K562 (cell line): ENCODE measurements around the gene BCL6B. TPM values are rescaled to one million over a fixed set of nuclear protein-coding genes. Genes with fewer than 3 reads are reported as not detected.

Source experiments
- ATF7 ChIP-seq: fragments of 450-650 bp; IDR thresholded peaks from 2 replicates; pipeline ENCODE4 v1.7.1; 2014; ENCODE audit warnings: mild to moderate bottlenecking, moderate library complexity
- CBFB ChIP-seq: sonication (generic); formaldehyde crosslinking; IDR thresholded peaks from 2 replicates; pipeline ENCODE4 v1.4.0; 2020; ENCODE audit warnings: mild to moderate bottlenecking, missing genetic modification reagents
- DMBX1 ChIP-seq: fragments of 250-450 bp; sonication (Bioruptor Pico); IDR thresholded peaks from 2 replicates; pipeline ENCODE4 v1.8.0; 2022; ENCODE audit warnings: inconsistent platforms, mild to moderate bottlenecking, moderate library complexity, borderline replicate concordance
- E2F3 ChIP-seq: fragments of 250-450 bp; sonication (Bioruptor Pico); IDR thresholded peaks from 2 replicates; pipeline ENCODE4 v1.4.0; 2020; ENCODE audit warnings: mild to moderate bottlenecking
- HOXB6 ChIP-seq: fragments of 250-450 bp; sonication (Bioruptor Pico); IDR thresholded peaks from 2 replicates; pipeline ENCODE4 v1.5.1; 2022; ENCODE audit warnings: mild to moderate bottlenecking, borderline replicate concordance
- PTTG1 ChIP-seq: fragments of 450-650 bp; IDR thresholded peaks from 2 replicates; pipeline ENCODE4 v1.6.1; 2016; ENCODE audit warnings: low read depth, mild to moderate bottlenecking, missing genetic modification characterization, missing compliant biosample characterization
- TBP ChIP-seq: optimal IDR thresholded peaks from 2 replicates; pipeline ENCODE3; 2011; ENCODE audit warnings: low read depth, low read length, improper control_type of control experiment
- TRIM28 ChIP-seq: fragments of 450-650 bp; IDR thresholded peaks from 2 replicates; pipeline ENCODE4 v1.6.1; 2017
- ZC3H11A ChIP-seq: IDR thresholded peaks from 2 replicates; pipeline ENCODE4 v1.6.1; 2012; ENCODE audit warnings: low read depth, low read length, improper control_type of control experiment
- ZFX ChIP-seq: sonication (generic); formaldehyde crosslinking; IDR thresholded peaks from 2 replicates; pipeline ENCODE4 v1.8.0; 2022; ENCODE audit warnings: mild to moderate bottlenecking, missing genetic modification reagents, moderate library complexity
- ZNF384 ChIP-seq: IDR thresholded peaks from 2 replicates; pipeline ENCODE4 v1.6.1; 2012; ENCODE audit warnings: low read depth, low read length, improper control_type of control experiment
- polyA plus RNA-seq, 8 experiments: library from polyadenylated mRNA; depleted of rRNA in 4 of 8; stranded (reverse) in 5 of 8; unstranded in 3 of 8; fragments of >200 nt; fragmentation: Nextera tagmentation in 2 of 8; fragmentation: Illumina TruSeq in 1 of 8; extraction: Ambion mirVana in 2 of 8; extraction: Trizol in 1 of 8; gene quantifications; 2 replicates each; pipeline versions ENCODE4 v1.2.1 to v1.2.3, GENCODE V29; 2011 to 2014; ENCODE audit warnings: inconsistent platforms in 1 of 8, missing spikeins in 1 of 8
- total RNA-seq, 7 experiments: library from RNA; depleted of rRNA in 6 of 7; stranded (reverse); fragments of >200 nt in 6 of 7; fragmentation: Illumina TruSeq in 2 of 7; extraction: Trizol in 2 of 7; gene quantifications; 2 replicates each; pipeline versions ENCODE4 v1.2.1 to v1.2.3, GENCODE V29; 2011 to 2021; ENCODE audit warnings: low replicate concordance in 1 of 7
- TF ChIP-seq, protein P1 (sequence below): fragments of 250-450 bp; sonication (Bioruptor Pico); IDR thresholded peaks from 2 replicates; pipeline ENCODE4 v1.4.0; 2020
- TF ChIP-seq, protein P2 (sequence below): fragments of 250-450 bp; sonication (Bioruptor Pico); IDR thresholded peaks from 2 replicates; pipeline ENCODE4 v1.4.0; 2020
- TF ChIP-seq, protein P3 (sequence below): sonication (generic); formaldehyde crosslinking; IDR thresholded peaks from 2 replicates; pipeline ENCODE4 v1.8.1; 2022; ENCODE audit warnings: missing genetic modification reagents
- TF ChIP-seq, protein P4 (sequence below): fragments of 250-450 bp; sonication (Bioruptor Pico); IDR thresholded peaks from 2 replicates; pipeline ENCODE4 v1.8.0; 2022; ENCODE audit warnings: inconsistent platforms

Gene BCL6B
- total and polyA plus RNA-seq, 9 of the 15 experiments (the other 6 are each of a cell fraction or from before 2014, with no cell fraction given): 0.89 to 5.0 (median 3.6) TPM

DNA sequence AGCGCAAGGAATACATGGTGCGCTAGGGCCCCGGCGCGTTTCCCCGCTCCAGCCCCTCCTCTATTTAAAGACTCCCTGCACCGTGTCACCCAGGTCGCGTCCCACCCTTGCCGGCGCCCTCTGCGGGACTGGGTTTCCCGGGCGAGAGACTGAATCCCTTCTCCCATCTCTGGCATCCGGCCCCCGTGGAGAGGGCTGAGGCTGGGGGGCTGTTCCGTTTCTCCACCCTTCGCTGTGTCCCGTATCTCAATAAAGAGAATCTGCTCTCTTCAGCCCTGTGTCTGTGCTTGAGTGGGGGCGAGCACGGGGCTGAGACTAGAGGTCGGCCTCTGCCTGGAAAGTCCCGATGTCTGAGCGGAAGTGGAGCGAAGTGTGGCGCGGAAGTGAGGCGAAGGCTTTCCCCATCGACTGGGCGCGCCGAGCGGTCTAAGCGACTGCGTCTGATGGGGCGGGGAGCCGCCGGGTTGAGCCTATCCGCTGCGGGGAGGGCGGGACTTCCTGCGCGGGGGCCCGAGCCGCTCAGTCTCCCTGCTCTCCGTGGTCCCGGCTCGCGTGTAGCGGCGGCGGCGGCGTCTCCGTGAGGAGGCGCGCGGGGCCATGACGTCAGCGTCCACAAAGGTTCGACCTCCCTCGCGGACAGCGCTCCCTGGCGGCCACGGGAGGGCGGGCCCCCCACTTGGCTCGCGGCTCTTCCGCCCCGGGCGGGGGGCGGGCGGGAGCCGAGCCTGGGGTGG lies 8.4 kb upstream of the BCL6B start (continued):
- TF ChIP-seq, protein P1, sequence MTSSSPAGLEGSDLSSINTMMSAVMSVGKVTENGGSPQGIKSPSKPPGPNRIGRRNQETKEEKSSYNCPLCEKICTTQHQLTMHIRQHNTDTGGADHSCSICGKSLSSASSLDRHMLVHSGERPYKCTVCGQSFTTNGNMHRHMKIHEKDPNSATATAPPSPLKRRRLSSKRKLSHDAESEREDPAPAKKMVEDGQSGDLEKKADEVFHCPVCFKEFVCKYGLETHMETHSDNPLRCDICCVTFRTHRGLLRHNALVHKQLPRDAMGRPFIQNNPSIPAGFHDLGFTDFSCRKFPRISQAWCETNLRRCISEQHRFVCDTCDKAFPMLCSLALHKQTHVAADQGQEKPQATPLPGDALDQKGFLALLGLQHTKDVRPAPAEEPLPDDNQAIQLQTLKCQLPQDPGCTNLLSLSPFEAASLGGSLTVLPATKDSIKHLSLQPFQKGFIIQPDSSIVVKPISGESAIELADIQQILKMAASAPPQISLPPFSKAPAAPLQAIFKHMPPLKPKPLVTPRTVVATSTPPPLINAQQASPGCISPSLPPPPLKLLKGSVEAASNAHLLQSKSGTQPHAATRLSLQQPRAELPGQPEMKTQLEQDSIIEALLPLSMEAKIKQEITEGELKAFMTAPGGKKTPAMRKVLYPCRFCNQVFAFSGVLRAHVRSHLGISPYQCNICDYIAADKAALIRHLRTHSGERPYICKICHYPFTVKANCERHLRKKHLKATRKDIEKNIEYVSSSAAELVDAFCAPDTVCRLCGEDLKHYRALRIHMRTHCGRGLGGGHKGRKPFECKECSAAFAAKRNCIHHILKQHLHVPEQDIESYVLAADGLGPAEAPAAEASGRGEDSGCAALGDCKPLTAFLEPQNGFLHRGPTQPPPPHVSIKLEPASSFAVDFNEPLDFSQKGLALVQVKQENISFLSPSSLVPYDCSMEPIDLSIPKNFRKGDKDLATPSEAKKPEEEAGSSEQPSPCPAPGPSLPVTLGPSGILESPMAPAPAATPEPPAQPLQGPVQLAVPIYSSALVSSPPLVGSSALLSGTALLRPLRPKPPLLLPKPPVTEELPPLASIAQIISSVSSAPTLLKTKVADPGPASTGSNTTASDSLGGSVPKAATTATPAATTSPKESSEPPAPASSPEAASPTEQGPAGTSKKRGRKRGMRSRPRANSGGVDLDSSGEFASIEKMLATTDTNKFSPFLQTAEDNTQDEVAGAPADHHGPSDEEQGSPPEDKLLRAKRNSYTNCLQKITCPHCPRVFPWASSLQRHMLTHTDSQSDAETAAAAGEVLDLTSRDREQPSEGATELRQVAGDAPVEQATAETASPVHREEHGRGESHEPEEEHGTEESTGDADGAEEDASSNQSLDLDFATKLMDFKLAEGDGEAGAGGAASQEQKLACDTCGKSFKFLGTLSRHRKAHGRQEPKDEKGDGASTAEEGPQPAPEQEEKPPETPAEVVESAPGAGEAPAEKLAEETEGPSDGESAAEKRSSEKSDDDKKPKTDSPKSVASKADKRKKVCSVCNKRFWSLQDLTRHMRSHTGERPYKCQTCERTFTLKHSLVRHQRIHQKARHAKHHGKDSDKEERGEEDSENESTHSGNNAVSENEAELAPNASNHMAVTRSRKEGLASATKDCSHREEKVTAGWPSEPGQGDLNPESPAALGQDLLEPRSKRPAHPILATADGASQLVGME (CRISPR knock-in tag): 0 out of 2 replicates have a peak, but pooled peaks have one; percentile 41
- TF ChIP-seq HOXB6 (CRISPR knock-in tag) (no peak), DMBX1 (no peak), E2F3 (CRISPR knock-in tag) (no peak), ZC3H11A (no peak), ATF7 (peak; percentile 98), CBFB (no peak), PTTG1 (tag) (no peak), TBP (peak; percentile 77), TRIM28 (no peak), ZNF384 (no peak), ZFX (CRISPR knock-in tag) (peak; percentile 49)
- TF ChIP-seq, protein P2, sequence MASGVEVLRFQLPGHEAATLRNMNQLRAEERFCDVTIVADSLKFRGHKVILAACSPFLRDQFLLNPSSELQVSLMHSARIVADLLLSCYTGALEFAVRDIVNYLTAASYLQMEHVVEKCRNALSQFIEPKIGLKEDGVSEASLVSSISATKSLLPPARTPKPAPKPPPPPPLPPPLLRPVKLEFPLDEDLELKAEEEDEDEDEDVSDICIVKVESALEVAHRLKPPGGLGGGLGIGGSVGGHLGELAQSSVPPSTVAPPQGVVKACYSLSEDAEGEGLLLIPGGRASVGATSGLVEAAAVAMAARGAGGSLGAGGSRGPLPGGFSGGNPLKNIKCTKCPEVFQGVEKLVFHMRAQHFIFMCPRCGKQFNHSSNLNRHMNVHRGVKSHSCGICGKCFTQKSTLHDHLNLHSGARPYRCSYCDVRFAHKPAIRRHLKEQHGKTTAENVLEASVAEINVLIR (CRISPR knock-in tag): peak; percentile 76
- TF ChIP-seq, protein P3, sequence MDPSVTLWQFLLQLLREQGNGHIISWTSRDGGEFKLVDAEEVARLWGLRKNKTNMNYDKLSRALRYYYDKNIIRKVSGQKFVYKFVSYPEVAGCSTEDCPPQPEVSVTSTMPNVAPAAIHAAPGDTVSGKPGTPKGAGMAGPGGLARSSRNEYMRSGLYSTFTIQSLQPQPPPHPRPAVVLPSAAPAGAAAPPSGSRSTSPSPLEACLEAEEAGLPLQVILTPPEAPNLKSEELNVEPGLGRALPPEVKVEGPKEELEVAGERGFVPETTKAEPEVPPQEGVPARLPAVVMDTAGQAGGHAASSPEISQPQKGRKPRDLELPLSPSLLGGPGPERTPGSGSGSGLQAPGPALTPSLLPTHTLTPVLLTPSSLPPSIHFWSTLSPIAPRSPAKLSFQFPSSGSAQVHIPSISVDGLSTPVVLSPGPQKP (CRISPR knock-in tag): no peak
- TF ChIP-seq, protein P4, sequence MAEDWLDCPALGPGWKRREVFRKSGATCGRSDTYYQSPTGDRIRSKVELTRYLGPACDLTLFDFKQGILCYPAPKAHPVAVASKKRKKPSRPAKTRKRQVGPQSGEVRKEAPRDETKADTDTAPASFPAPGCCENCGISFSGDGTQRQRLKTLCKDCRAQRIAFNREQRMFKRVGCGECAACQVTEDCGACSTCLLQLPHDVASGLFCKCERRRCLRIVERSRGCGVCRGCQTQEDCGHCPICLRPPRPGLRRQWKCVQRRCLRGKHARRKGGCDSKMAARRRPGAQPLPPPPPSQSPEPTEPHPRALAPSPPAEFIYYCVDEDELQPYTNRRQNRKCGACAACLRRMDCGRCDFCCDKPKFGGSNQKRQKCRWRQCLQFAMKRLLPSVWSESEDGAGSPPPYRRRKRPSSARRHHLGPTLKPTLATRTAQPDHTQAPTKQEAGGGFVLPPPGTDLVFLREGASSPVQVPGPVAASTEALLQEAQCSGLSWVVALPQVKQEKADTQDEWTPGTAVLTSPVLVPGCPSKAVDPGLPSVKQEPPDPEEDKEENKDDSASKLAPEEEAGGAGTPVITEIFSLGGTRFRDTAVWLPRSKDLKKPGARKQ: no peak
